NOMO-1 treated with DMSO at 0.1 percent for 48 hours (cell line): ENCODE data around the gene KLHL22.
"Not testable (repeated sequence)": the region's sequence is repeated elsewhere in the genome, so short reads cannot be mapped to it uniquely, and the experiment has no call there.

Experiments used
- DNase-seq: peaks from one replicate; lab custom pipeline; 2025; ENCODE audit not compliant: unreplicated experiment; lab: John Stamatoyannopoulos, UW

The KLHL22 gene

DNA sequence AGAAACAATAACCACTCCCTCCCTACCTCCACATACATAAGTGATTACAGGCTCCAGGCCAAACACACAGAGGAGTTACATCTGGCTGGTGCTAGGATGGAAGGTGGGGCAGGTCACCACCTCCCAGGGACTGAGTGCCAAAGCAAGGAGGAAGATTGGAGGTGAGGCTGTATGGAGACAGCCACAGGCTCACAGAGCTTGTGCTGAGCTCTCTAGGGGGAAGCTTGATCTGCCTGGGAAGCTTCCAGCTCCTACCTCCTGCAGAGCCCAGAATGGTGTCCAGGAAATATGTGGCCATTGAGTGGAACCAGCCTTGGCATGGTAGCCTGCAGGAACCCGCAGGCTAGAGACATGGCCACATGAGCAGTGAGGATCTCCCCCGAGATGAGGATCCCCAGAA, 8.2 kb upstream of the KLHL22 start:
- no peak for DNase-seq

DNA sequence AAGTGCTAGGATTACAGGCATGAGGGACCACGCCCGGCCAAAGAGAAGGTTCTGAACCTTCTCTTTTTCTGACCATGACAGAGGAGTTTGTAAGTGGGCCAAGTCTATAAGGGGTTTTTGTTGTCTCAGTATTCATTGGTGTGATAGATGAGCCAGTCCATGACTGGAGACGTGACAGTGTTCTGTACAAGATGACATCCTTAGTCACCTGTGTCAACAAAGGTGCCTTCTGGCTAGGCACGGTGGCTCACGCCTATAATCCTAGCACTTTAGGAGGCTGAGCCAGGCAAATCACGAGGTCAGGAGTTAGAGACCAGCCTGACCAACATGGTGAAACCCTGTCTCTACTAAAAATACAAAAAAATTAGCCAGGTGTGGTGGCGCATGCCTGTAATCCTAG, 4.2 kb upstream of the KLHL22 start:
- no peak for DNase-seq

DNA sequence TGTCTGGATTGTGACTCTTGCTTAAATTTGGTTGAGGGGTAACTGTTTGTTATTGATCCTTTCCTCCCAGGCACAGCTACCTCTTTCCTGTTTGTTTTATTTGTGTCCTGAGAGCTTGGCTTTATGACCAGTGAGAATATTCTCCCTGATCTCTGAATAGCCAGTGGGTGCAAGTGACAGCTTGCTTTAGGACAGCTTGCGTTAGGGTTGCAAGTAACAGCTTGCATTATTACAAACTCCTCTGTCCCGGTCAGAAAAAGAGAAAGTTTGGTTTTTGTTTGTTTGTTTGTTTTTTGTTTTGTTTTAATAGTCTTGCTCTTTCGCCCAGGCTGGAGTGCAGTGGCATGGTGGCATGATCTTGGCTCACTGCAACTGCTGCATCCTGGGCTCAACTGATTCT, 3.3 kb upstream of the KLHL22 start:
- no peak for DNase-seq

DNA sequence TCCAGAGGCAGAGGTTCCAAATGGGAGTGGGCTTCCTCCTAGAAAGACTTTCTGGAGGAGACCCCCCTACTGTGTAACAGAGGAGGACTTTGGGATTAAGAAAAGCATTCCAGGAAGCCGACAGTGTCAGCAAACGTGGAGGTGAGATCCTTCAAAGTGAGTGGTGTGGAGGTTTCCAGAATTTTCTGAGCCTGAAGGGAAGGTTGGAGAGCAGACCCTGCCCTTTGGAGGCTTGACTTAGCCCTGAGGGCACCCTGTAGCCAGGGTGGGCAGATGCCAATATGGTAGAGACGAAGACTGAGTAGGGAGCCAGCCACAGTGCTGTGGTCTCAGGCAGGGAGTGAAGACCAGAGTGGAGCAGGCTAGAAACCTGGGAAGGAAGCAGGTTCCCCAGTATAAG, 1.8 kb upstream of the KLHL22 start:
- DNase-seq: no peak

DNA sequence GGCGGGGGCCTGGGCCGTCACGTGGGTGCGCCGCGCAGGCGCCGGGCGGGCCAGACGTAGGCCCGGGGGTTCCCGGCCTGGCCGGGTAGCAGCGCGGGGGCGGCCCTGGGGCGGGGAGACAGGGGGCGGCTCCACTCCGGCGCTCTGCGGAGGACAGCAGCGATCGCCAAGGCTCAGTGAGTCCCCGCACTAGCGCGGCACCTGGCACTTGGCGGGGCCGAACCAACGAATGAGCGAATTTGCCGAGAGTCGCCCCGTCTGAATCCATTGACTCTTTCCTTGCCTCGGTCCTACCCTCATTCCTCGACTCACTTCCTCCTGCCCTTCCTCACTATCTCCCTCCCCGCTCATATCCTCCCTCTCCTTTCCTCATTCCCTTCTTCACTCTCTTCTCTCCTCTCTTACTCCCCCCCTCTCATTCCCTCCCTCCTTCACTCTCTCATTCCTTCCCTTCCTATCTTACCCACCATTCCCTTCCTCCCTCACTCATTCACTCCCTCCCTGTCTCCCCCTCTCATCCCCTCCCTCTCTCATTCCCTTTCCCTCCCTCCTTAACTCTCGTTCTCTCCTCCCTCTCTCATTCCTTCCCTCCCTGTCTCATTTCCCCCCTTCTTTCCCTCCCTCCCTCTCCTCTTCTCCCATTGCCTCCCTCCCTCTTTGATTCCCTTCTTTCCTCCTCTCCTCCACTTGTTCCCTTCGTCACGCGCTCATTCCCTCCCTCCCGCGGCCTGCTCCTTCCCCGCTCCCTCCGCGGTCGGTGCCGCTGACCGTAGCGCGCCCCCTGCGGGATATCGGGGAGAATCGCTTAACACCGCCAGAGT, 476 bp upstream of the KLHL22 start:
- peak; percentile 99 for DNase-seq

DNA sequence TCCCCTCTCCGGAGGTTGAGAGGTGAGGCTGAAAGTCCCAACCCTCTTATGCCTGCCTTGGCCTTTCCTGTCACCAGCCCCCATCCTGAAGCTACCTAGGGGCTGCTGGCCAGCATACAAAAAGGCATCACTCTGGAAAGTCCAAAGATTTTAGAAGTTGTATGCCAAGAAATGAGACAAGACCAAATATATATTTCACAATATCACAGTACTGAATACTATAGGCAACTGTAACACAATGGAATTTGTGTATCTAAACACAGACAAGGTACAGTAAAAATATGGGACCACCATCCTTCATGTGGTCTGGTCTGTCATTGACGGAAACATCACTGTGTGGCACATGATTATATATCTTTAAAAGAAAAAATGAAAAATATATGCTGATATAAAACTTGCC, 4.2 kb downstream of the KLHL22 start:
- DNase-seq: no peak

DNA sequence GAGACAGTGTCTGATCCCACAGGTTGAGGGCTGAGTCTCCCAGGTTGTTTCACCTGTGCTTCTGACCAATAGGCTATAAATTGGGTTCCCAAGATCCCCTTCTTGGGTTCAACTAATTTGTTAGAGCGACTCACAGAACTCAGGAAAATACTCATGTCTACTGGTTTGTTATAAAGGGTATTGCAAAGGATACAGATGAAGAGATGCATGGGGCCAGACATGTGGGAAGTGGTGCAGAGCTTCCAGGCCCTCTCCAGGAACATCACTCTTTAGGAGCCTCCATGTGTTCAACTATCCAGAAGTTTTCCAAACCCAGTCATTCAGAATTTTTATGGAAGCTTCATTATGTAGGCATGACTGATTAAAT, 4.7 kb downstream of the KLHL22 start:
- no peak for DNase-seq

DNA sequence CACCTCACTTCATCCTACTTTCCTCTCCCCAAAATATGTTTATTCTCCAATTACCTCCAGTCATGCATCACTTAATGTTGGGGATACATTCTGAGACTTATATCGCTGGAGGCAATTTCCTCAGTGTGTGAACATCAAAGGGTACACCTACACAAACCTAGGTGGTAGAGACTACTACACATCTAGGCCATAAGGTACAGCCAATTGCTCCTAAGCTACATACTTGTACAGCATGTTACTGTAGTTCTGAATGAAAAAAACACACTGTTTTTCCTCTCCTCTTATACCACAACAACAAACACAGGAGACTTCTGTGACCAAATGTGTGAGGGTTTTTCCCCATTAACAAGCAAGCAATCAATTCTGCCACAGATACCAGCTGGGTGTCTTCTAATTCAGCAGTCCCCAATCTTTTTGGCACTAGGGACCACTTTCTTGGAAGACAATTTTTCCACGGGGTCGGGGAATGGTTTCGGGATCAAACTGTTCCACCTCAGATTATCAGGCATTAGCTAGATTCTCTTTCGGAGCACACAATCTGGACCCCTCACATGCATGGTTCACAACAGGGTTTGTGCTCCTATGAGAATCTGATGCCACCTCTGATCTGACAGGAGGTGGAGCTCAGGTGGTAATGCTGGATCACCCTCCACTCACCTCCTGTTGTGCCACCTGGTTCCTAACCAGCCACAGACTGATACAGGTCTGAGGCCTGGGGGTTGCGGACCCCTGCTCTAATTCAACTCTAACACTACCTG, 5.2 kb downstream of the KLHL22 start:
- DNase-seq: no peak

DNA sequence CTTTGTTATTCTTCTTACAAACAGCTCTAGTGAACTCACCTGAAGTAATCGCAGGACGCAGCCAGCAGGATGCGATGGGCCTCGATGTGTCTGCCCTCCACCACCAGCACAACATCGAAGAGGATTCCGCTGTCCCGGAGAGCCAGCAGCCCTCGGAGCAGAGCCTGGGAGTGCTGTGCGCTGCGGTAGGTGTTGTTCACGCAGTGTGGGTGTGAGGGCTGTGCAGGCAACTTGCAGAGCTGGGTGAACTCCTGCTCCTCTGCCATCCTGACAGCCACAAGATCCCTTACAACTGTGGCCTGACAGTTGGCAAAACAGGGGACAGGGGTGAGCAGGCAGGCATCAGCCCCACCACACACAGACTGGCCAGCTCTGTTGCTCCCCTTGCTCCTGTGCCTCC, 6.6 kb downstream of the KLHL22 start:
- no peak for DNase-seq

DNA sequence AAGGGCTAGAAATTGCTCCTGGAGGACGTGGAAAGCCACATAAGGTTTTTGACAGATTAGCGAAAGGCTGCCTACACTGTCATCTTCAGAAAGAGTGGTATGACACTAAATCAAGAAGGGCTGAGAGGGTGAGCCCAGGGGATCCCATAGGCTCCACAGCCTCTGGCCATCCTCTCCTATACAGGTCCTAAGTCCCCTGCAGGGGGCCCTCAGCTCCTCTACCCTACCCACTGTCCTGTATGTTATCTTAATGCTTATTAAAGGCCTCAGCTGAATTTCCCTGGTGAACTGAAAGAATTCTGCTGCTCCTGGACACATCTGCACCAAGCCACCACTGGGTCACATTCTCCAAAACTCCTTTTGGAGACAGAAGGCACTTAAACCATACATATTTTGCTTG, 7.9 kb downstream of the KLHL22 start:
- DNase-seq: no peak

DNA sequence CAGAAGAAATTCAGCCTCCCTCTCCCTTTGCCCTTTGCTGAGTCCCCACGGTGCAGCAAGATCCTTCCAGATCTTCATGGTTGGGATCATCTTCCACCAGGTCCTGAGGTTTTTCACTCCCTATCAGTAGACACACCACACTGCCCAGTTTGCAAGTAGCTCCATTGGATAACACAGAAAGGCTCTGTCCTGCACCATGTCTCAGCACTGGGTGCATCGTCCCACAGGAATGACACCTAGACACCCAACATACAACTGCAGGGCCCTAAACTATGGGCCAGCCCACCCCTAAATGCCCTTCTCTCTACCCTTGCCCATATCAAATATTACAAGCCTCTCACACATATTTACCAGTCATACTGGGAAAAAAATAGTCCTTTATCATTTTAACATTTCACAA, 9.4 kb downstream of the KLHL22 start:
- no peak for DNase-seq

DNA sequence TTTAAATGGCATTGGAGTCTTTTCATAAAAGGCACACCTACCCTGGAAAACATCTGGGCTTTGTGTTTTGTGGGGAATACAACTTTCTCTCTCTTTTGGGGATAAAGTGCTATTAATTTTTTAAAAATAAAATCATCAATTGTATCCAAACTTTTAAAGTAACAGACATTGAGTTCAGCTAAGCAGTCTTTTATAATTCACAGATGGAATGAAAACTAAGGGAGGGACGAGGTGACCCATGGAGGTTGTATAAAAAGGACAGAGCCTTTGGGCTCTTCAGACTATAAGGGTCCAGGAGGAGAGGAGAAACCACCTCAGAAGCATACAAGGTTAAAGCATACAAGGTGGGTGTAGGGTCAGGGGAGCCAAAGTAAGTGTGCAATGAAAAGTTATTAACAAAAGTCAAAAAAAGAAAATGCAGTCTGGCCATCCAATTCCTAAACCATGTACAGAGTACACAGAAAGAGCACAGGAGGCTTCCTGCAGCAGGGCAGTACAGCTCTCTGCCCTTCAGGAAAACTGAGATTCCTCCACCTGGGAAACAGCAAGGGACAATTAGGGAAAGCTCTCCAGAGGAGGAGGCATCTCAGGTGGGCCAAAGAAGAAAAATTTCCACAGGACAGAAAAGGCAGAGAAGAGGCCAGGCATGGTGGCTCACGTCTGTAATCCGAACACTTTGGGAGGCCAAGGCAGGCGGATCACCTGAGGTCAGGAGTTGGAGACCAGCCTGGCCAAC, 10.5 kb downstream of the KLHL22 start:
- no peak for DNase-seq

DNA sequence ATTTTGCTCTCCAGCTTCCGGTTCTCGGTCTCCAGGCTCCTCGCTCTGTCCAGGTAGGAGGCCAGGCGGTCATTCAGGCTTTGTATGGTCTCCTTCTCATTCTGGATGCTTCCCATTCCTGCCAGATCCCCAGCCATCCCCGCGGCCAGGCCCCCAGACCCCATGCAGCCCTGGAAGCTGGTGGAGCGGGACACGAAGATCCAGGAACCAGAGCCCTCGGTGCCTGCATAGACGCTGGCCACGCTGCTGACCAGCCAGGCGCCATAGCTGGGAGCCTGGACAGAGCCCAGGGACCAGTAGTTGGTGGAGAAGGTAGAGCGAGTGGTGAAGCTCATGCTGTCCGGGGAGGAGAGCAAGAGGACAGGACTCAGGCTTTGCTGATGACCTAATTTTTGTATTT, 11.8 kb downstream of the KLHL22 start:
- DNase-seq: no peak

DNA sequence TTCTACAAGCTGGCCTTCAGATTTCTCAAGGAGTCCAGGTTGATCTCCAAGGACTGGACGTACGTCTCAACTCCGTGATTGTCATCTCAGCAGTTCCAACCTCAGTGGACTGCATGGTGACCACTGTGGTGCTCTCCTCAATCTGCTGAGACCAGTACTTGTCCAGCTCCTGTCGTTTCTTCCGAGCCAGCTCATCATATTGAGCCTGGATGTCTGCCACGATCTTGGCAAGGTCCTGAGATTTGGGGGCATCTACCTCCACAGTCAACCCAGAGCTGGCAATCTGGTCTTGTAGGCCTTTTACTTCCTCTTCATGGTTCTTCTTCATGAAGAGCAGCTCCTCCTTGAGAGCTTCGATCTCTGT, 12.5 kb downstream of the KLHL22 start:
- DNase-seq: not testable (repeated sequence)

DNA sequence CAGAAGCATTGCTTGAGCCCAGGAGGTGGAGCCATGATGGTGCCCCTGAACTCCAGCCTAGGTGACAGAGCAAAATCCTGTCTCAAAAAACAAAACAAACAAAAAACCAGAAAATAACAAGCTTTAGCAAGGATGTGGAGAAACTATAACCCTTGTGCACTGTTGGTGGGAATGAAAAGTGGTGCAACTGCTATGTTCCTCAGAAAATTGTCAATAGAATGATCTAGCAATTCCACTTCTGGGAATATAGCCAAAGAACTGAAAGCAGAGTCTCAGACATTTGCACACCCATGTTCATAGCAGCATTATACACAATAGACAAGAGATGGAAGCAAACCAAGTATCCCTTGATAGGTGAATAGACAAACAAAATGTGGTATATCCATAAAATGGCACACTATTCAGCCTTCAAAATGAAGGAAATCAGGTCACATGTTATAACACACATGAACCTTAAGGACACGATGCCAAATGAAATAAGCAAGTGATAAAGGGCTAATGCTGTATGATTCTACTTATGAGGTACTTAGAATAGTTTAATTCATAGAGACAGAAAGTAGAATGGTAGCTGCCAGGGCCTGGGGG, 15.9 kb downstream of the KLHL22 start:
- DNase-seq: no peak

DNA sequence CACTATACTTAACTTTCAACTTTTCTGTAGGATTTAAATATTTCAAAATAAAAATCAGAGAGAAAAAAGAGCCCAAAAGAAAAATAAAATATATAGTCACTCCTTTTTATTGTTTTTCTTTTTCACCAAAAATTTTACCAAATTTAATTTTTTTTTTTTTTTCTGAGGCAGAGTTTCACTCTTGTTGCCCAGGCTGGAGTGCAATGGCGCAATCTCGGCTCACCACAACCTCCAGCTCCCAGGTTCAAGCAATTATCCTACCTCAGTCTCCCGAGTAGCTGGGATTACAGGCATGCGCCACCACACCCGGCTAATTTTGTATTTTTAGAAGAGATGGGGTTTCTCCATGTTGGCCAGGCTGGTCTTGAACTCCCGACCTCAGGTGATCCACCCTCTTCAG, 17.5 kb downstream of the KLHL22 start:
- DNase-seq: not testable (repeated sequence)

DNA sequence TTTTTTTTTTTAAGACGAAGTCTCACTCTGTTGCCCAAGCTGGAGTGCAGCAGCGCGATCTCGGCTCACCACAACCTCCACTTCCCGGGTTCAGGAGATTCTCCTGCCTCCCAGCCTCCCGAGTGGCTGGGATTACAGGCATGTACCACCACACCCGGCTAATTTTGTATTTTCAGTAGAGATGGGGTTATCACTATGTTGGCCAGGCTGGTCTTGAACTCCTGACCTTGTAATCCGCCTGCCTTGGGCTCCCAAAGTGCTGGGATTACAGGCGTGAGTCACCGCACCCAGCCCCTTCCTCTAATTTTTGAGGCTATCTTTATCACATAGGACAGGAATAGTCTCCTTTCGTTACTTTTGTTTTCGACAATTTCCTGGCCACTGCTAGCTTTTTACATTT, 20.0 kb downstream of the KLHL22 start:
- DNase-seq: not testable (repeated sequence)

DNA sequence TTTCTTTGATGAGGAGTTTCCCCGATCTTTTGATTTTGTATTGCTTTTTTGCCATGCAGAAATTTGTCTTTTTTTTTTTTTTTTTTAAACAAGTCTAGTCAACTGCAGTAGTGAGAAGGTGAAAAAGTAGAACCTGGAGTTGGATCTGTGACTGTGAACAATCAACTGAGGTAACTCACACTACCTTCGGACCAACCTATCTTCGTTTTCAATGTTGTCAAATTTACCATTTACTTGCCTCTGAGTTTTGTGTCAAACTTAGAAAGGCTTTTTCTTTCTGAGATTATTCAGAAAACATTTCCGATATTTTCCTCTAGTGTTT, 20.5 kb downstream of the KLHL22 start:
- DNase-seq: no peak

DNA sequence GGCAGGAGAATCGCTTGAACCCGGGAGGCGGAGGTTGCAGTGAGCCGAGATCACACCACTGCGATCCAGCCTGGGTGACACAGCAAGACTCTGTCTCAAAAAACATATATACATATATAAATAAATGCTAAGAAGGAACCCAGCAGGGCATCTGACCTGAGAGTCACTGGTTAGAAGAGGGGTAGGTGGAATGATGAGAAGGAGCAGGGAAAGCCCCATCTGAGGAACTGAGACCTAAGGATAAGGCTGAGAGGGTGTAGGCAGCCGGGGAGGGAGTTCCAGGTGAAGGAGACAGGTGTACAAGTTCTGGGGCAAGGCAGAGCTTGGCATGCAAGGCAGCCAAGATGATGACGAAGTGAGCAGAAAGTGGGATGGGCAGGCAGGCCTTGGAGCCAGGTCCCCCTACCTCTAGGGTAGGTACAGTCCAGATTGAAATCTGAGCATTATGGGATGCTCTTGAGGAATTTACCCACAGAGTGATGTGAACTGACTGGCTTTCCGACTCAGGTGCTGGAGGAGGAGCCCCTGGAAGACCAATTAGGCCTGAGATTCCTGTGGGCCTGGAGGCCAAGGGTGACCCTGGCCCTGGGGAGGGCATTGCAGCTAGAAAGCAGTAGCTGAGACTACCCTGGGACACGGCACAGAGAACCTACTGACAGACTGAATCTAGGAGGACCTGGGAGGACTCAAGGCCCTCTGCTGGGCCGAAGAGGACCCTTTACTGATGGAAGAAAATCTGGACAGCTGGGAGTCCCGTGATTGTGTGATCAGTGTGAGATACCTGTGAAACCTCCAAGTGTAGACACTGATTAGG, 22.8 kb downstream of the KLHL22 start:
- no peak for DNase-seq

DNA sequence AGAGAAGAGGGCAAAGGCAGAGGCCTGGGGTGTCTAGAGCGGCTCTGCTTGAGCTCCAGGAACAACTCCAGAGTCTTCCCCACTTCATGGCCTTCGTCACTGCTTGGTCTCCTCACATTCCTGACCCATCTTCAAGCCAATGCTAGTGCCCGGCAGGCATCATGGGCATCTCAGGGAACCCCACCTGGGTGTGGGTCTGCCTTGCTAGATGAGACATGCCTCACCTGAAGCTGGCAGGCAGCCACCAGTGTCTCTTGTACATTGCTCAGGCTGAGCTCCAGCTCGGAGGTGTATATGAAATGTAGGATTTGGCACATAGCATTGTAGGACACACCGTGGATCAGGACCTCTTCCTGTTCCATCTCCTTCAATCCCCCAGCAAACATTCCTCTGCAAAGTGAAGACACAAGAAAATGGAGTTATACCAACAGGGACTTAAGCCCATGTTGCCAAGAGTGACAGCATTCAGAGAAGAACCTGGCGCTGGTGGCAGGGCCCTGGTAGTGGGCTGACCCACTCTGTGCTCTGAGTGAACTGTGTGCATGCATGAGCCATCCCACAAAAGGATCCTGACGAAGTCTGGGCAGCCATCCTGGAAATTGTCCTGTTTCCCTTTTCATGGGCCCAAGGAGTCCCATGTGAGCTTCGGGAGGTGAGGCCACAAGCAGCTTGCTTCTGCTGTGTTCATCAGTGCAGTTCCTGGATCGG, 24.3 kb downstream of the KLHL22 start:
- DNase-seq: no peak
